ENCODE measurements around the gene RPA3.

RPA3 gene

DNA sequence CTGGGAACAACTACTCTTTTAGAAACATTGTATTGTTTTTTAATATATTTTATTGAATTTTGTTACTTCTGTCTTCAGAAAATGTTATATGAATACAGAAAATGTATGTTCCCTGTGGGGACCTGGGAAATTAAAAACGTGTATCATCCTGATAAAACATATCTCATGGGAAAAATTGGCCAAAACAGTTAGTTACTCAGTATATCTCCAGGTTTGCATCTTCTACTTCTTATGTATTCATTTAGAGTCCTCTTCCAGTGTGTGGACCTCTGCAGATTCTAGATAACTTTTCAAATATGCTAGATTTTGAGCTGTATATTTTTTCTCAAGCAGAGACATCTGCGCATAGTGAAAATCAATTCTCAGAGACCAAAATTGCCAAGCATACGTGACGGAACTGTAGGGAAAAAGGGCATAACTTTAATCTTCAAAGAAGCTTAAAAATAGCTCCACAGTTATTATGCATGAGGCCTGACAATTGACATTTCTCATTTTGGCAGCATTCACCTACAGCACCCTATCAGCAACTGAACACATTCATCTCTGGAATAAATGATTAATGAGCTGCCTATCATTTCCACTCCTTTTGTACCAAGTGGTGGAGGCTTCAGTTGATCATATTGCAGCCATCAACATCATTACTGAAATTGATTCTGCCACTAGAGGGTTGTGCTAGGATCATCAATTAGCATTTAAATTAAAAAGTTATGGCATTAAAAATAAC, 104.2 kb downstream of the RPA3 start:
- in situ Hi-C loops (cut with HindIII; ENCODE audit: low sequenced_read_pairs): no loop called here

GRCh38 chr7:7613210-7613609, 105.2 kb downstream of the RPA3 start:
- in situ Hi-C loops (cut with HindIII; ENCODE audit: low sequenced_read_pairs): no loop called here

GRCh38 chr7:7612519-7612918, 105.9 kb downstream of the RPA3 start:
- in situ Hi-C loops (cut with HindIII; ENCODE audit: low sequenced_read_pairs): no loop called here

DNA sequence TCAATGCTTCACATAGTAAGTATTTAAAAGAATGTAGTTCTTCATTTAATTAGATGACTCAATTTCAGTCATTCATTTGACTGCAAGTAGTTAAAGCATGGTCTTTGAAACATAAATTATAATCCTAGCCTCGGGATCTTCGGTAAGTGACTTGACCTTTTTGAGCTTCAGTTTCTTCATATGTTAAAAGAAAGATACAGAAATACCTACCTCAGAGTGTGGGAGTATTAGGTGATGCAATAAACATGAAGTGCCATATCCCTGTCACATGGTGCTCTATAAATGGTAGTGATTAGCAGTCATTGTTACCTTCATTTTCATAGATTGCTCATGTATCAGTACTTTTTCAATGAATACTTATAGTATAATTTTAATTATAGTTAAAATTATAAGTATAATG, 109.1 kb downstream of the RPA3 start:
- in situ Hi-C loops (cut with HindIII; ENCODE audit: low sequenced_read_pairs): no loop called here

DNA sequence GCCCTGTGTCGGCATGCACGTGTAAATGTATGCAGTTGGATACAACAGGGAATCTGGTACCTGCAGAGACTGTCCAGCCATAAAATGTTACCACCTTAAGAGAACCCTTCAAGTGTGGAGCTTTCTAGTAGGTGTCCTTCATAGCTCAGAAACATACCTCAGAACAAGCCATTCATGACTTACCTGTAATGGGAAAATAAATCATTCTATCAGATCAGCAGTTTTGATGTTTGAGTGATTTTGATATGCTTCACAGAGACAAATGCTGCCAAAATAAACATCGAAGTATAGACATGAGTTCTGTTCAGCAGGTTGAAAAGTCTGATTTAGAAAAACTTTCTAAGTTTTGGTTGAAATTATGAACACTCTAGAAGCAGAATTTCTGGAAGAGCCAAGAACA, 111.4 kb downstream of the RPA3 start:
- in situ Hi-C loops (cut with HindIII; ENCODE audit: low sequenced_read_pairs): no loop called here

GRCh38 chr7:7596176-7596575, 122.2 kb downstream of the RPA3 start:
- in situ Hi-C loops (cut with HindIII; ENCODE audit: low sequenced_read_pairs): no loop called here

DNA sequence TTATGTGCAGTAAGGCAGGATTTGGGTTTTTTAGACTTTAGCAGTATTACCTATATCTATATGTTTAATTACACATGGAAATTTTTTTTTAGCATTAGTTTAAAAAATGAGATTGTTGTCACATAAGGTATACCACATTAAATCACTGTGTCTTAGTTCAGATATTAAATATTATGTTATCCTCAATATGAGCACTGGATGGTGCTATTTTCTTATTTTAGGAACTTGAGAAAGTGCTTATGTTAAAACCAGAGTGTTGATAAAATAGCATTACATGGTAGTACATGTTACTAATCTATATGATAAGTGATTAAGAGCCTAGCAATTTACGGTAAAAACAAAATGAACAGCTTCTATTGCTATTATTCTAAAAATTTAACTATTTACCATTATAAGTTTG, 123.0 kb downstream of the RPA3 start:
- in situ Hi-C loops (cut with HindIII; ENCODE audit: low sequenced_read_pairs): no loop called here

All from endothelial cell of hepatic sinusoid (primary cell).